Gastroesophageal sphincter (tissue), 4 donors: ENCODE measurements around the gene KRT78. TPM values are rescaled to one million over a fixed set of nuclear protein-coding genes. Genes with fewer than 3 reads are reported as not detected.

Experiments
- ATAC-seq: fragments of 150-250 bp; one replicate; pipeline ENCODE4 v1.9.1; 2016; ENCODE audit warnings: mild to moderate bottlenecking, moderate library complexity
- H3K27ac ChIP-seq, 4 donors: fragments of 200-600 bp; sonication (generic) in 3 of 4; 1 replicate in 3 of 4; 2 replicates in 1 of 4; pipeline ENCODE4 v1.5.1; 2016 to 2019
- H3K27me3 ChIP-seq: fragments of 200-600 bp; sonication (generic); one replicate; pipeline ENCODE4 v1.5.1; 2019
- H3K36me3 ChIP-seq, 2 donors: fragments of 200-600 bp; sonication (generic); one replicate each; pipeline ENCODE4 v1.5.1; 2019; ENCODE audit warnings: control low read depth in 1 of 2
- H3K4me1 ChIP-seq, 3 donors: fragments of 200-600 bp; sonication (generic); 1 replicate in 2 of 3; 2 replicates in 1 of 3; pipeline ENCODE4 v1.5.1; 2016 to 2019; ENCODE audit warnings: control low read depth in 2 of 3
- H3K4me3 ChIP-seq, 2 donors: fragments of 200-600 bp; sonication (generic); one replicate each; pipeline ENCODE4 v1.5.1; 2019; ENCODE audit warnings: mild to moderate bottlenecking in 1 of 2, moderate library complexity in 1 of 2
- H3K9me3 ChIP-seq, 3 donors: fragments of 200-600 bp; sonication (generic); one replicate each; pipeline ENCODE4 v1.5.1; 2017 to 2019; ENCODE audit warnings: control low read depth in 2 of 3
- CTCF ChIP-seq, 4 experiments: fragments of 200-600 bp in 2 of 4; fragments of 450-650 bp in 2 of 4; sonication (generic) in 1 of 4; IDR thresholded peaks; one replicate each; pipeline ENCODE4 v1.5.1; 2017 to 2019; ENCODE audit warnings: antibody characterized with exemption in 4 of 4, mild to moderate bottlenecking in 2 of 4, moderate library complexity in 2 of 4
- EP300 ChIP-seq: sonication (generic); formaldehyde crosslinking; IDR thresholded peaks from one replicate; pipeline ENCODE4 v1.6.1; 2017; ENCODE audit warnings: antibody characterized with exemption, mild to moderate bottlenecking
- POLR2A ChIP-seq, 2 donors: fragments of 450-650 bp; IDR thresholded peaks; one replicate each; pipeline ENCODE4 v1.6.1; 2017; ENCODE audit warnings: antibody characterized with exemption in 2 of 2, mild to moderate bottlenecking in 2 of 2, moderate library complexity in 1 of 2
- POLR2AphosphoS5 ChIP-seq: sonication (generic); formaldehyde crosslinking; IDR thresholded peaks from one replicate; pipeline ENCODE4 v1.6.1; 2017; ENCODE audit warnings: antibody characterized with exemption
- WGBS, 2 donors: methylation state at CpG; one replicate each; pipeline ENCODE4 v1.1.5; 2018; ENCODE audit warnings: low coverage in 1 of 2; 5-methylcytosine and 5-hydroxymethylcytosine counted together
- total RNA-seq, 4 donors: library from RNA; depleted of rRNA; stranded (reverse); fragments of >200 nt; gene quantifications; one replicate each; pipeline ENCODE4 v1.1.0, GENCODE V29; 2016

Gene KRT78
- total RNA-seq, 4 donors from 2014 or later, result 0.27 to 9.5 (median 1.5) TPM

GRCh38 chr12:52827499-52828090, 21.2 kb downstream of the KRT78 start:
- 67 to 78% methylated on average over 3 to 6 of the region's 6 CpGs for WGBS, 2 donors
- Histone ChIP-seq H3K4me1 (no peaks in the 10 kb centered on the region), H3K9me3 (no peaks in the 10 kb centered on the region), H3K36me3 (no peaks in the 10 kb centered on the region), H3K4me3 (no peak overlapping the region), H3K27me3 (no peaks in the 10 kb centered on the region), H3K27ac (no peak overlapping the region)
- ATAC-seq, result no peak
- no peak for TF ChIP-seq POLR2AphosphoS5
- TF ChIP-seq CTCF (IDR thresholded peaks at IDR 0.05), result no peak
- no peak for TF ChIP-seq POLR2A (IDR thresholded peaks at IDR 0.05)
- no peak for TF ChIP-seq EP300

- Histone ChIP-seq H3K9me3 (no peaks in the 10 kb centered on the region), H3K27ac (no peak overlapping the region), H3K27me3 (no peaks in the 10 kb centered on the region), H3K36me3 (no peaks in the 10 kb centered on the region), H3K4me1 (peaks cover 0 to 4% (median 0%) of the 10 kb centered on the region in 3 donors), H3K4me3 (no peak overlapping the region)
- ATAC-seq, result no peak
- TF ChIP-seq CTCF (IDR thresholded peaks at IDR 0.05) (no peak), POLR2A (IDR thresholded peaks at IDR 0.05) (no peak)
- WGBS, 2 donors, result 87 to 91% methylated on average over 3 to 5 of the region's 11 CpGs
Measured at GRCh38 chr12:52826611-52827498, 21.9 kb downstream of the KRT78 start.

GRCh38 chr12:52825961-52826360, 22.8 kb downstream of the KRT78 start:
- no peaks in the 10 kb centered on the region for H3K27me3 ChIP-seq
- H3K9me3 ChIP-seq, result no peaks in the 10 kb centered on the region
- WGBS, 2 donors, result 67% methylated on average over 4 of the region's 4 CpGs; no CpG with 5 or more reads in 1 of the 2 donors
- H3K4me1 ChIP-seq, result peaks cover 0 to 4% (median 0%) of the 10 kb centered on the region in 3 donors
- ATAC-seq, result no peak
- no peaks in the 10 kb centered on the region for H3K36me3 ChIP-seq
- TF ChIP-seq POLR2AphosphoS5 (no peak), POLR2A (IDR thresholded peaks at IDR 0.05) (no peak), EP300 (no peak), CTCF (IDR thresholded peaks at IDR 0.05) (no peak)
- H3K4me3 ChIP-seq, result no peak overlapping the region
- H3K27ac ChIP-seq, result no peak overlapping the region

- Histone ChIP-seq H3K27me3 (peaks cover under 1% of the 10 kb centered on the region), H3K4me3 (no peak overlapping the region), H3K36me3 (no peaks in the 10 kb centered on the region), H3K27ac (no peak overlapping the region), H3K4me1 (peaks cover 0 to 4% (median 0%) of the 10 kb centered on the region in 3 donors), H3K9me3 (no peaks in the 10 kb centered on the region)
- TF ChIP-seq EP300 (no peak), POLR2A (IDR thresholded peaks at IDR 0.05) (no peak), CTCF (IDR thresholded peaks at IDR 0.05) (no peak), POLR2AphosphoS5 (no peak)
- no peak for ATAC-seq
- 96 to 100% methylated on average over 1 to 4 of the region's 5 CpGs for WGBS, 2 donors
Measured at GRCh38 chr12:52824741-52825410, 23.9 kb downstream of the KRT78 start.
